ENCODE data around the gene NUDT21. TPM values are rescaled to one million over a fixed set of nuclear protein-coding genes. Genes with fewer than 3 reads are reported as not detected.

NUDT21 gene
- total and polyA plus RNA-seq, 3 donors from 2014 or later = 67.7 to 224 (median 75.3) TPM

DNA sequence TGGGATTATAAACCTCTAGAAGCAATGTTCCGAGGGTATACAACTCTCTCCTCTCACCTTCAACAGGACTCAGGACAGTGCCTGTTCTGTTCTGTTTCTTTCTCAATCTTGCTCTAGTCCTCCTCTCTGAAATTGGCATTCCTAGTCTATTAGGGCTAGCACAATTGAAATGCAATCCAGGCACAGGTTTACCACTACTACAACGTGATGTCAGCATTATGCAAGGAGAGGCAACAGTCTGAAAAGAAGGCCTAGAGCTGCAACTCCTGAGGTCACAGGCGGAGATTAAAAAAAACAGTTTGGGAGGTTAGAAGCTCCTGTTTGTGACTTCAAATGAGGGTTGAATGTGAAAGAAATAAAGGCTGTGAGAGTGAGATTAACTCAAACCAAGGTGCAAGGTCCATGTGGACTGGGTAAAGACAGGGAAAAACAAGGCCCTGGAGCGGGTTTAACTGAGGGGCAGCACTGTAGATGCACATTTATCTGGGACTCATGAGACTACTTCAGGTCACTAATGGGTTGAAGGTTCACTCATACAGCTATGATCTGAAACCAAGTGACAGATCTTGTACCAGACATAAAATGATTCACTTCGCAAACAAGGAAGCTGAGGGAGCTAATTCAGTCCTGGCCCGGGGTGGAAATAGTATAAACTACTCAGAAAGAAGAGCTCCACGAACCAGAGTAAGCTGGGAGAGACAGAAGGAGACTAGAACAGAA lies 42.6 kb downstream of the NUDT21 start:
- no peaks in the 10 kb centered on the region for H3K27me3 ChIP-seq
- H3K27ac ChIP-seq = no peak overlapping the region
- H3K9me3 ChIP-seq = no peaks in the 10 kb centered on the region
- intact Hi-C loops (cut with DNase I; ENCODE audit: low total_unique reads) = no loop called here
- DNase-seq = no peak
- no peak for TF ChIP-seq POLR2A (IDR thresholded peaks at IDR 0.05)
- TF ChIP-seq, protein P1, sequence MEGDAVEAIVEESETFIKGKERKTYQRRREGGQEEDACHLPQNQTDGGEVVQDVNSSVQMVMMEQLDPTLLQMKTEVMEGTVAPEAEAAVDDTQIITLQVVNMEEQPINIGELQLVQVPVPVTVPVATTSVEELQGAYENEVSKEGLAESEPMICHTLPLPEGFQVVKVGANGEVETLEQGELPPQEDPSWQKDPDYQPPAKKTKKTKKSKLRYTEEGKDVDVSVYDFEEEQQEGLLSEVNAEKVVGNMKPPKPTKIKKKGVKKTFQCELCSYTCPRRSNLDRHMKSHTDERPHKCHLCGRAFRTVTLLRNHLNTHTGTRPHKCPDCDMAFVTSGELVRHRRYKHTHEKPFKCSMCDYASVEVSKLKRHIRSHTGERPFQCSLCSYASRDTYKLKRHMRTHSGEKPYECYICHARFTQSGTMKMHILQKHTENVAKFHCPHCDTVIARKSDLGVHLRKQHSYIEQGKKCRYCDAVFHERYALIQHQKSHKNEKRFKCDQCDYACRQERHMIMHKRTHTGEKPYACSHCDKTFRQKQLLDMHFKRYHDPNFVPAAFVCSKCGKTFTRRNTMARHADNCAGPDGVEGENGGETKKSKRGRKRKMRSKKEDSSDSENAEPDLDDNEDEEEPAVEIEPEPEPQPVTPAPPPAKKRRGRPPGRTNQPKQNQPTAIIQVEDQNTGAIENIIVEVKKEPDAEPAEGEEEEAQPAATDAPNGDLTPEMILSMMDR (IDR thresholded peaks at IDR 0.05) = no peak
- no peak overlapping the region for H3K4me3 ChIP-seq
- WGBS, 2 donors = 81 to 88% methylated on average over 7 of the region's 7 CpGs
- no peaks in the 10 kb centered on the region for H3K4me1 ChIP-seq
- no peaks in the 10 kb centered on the region for H3K36me3 ChIP-seq (ENCODE audit: low read depth, missing control alignments)

DNA sequence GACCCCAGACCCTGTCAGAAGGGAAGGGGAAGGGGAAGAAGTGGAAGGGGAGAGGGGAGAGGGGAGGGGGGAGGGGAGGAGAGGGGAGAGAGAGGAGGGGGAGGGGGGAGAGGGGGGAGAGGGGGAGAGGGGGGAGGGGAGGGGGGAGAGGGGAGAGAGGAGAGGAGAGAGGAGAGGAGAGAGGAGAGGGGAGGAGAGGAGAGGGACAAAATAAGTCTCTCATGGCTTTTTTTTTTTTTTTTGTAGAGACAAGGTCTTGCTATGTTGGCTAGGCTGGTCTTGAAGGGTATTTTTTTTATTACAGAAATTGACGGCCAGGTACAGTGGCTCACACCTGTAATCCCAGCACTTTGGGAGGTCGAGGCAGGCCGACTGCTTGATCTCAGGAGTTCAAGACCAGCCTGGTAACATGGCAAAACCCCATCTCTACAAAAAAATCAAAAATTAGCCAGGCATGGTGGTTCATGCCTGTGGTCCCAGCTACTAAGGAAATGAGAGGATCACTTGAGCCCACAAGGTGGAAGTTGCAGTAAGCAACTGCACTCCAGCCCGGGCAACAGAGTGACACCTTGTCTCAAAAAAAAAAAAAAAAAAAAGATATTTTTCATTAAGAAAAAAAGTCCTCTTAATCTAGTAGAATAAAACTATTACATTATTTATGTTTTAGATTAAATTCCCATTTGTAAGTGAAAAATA lies 45.0 kb downstream of the NUDT21 start:
- intact Hi-C loops (cut with DNase I; ENCODE audit: low total_unique reads) = no loop called here
- no peaks in the 10 kb centered on the region for H3K9me3 ChIP-seq
- no peaks in the 10 kb centered on the region for H3K4me1 ChIP-seq
- no peak for DNase-seq
- WGBS, 2 donors = 67 to 76% methylated on average over 4 of the region's 4 CpGs
- no peak overlapping the region for H3K4me3 ChIP-seq
- no peak overlapping the region for H3K27ac ChIP-seq
- no peaks in the 10 kb centered on the region for H3K36me3 ChIP-seq (ENCODE audit: low read depth, missing control alignments)
- TF ChIP-seq, protein P1 (IDR thresholded peaks at IDR 0.05) = no peak
- TF ChIP-seq POLR2A (IDR thresholded peaks at IDR 0.05) = no peak
- no peaks in the 10 kb centered on the region for H3K27me3 ChIP-seq

DNA sequence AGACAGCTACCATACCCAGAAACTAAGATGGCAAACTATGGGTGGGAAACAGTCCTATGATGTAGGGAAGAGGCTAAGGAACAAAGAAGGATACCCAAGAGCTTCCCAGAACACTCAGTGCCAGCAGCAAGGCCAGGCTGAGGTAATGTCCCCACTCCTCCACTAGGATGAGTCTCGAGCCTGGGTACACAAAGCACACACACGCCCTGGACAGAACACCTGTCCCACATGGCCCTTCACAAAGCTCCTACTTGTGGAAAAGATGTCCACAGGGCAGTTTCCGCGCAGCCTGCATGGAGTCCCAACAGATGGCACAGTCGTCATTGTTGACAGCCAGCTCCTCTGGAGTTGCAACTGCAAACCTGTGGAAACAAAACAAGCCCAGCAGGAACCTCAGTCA lies 49.6 kb downstream of the NUDT21 start:
- 79 to 84% methylated on average over 5 of the region's 5 CpGs for WGBS, 2 donors
- TF ChIP-seq POLR2A (IDR thresholded peaks at IDR 0.05) = no peak
- TF ChIP-seq, protein P1 (IDR thresholded peaks at IDR 0.05) = peak in 1 of 3 experiments; percentile 29
- H3K4me3 ChIP-seq = no peak overlapping the region
- H3K4me1 ChIP-seq = no peaks in the 10 kb centered on the region
- H3K27me3 ChIP-seq = no peaks in the 10 kb centered on the region
- DNase-seq = peak; percentile 26
- H3K9me3 ChIP-seq = no peaks in the 10 kb centered on the region
- intact Hi-C loops (cut with DNase I; ENCODE audit: low total_unique reads) = no loop called here
- H3K27ac ChIP-seq = no peak overlapping the region
- no peaks in the 10 kb centered on the region for H3K36me3 ChIP-seq (ENCODE audit: low read depth, missing control alignments)

DNA sequence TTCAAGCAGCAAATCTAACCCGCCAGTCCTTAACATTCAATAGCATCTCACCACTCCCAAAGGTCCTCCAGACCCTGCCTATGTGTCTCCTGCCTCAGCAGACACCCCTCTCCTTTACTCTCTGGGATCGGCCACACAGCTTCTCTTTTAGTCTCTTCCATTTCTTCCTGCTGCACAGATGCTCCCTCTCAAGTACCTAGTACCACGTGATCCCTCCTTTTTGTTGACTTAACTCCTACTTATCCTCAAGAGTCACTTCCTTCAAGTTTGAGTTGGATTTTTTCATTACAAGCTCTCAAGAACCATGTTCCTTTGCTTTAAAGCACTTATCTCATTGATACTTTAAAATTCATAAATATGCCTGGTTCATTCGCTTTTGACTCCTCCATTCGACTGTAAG lies 50.7 kb downstream of the NUDT21 start:
- H3K27me3 ChIP-seq = no peaks in the 10 kb centered on the region
- H3K4me1 ChIP-seq = no peaks in the 10 kb centered on the region
- TF ChIP-seq POLR2A (IDR thresholded peaks at IDR 0.05) = no peak
- TF ChIP-seq, protein P1 (IDR thresholded peaks at IDR 0.05) = no peak
- no peak overlapping the region for H3K27ac ChIP-seq
- H3K36me3 ChIP-seq (ENCODE audit: low read depth, missing control alignments) = no peaks in the 10 kb centered on the region
- H3K4me3 ChIP-seq = no peak overlapping the region
- DNase-seq = no peak
- intact Hi-C loops (cut with DNase I; ENCODE audit: low total_unique reads) = no loop called here
- WGBS, 2 donors = 72 to 79% methylated on average over 5 of the region's 5 CpGs
- no peaks in the 10 kb centered on the region for H3K9me3 ChIP-seq
